Measurements from ENCODE around the gene BBS12. TPM values are rescaled to one million over a fixed set of nuclear protein-coding genes. Genes with fewer than 3 reads are reported as not detected.

The BBS12 gene
- total RNA-seq, 1 donor from 2014 or later, result 4.5 TPM

- no peak overlapping the region for H3K4me3 Mint-ChIP-seq
- no peaks in the 10 kb centered on the region for H3K9me3 Mint-ChIP-seq
- H3K27ac Mint-ChIP-seq, result no peak overlapping the region
- no peaks in the 10 kb centered on the region for H3K27me3 Mint-ChIP-seq
- TF ChIP-seq CTCF (conservative IDR thresholded peaks at IDR 0.05), result no peak
- no peaks in the 10 kb centered on the region for H3K4me1 Mint-ChIP-seq (ENCODE audit: unreplicated experiment)
- no peaks in the 10 kb centered on the region for H3K36me3 Mint-ChIP-seq
- DNase-seq (ENCODE audit: extremely low spot score, unreplicated experiment), result no peak
These were observed 25.0 kb upstream of the BBS12 start for GRCh38 chr4:122707497-122707896.

GRCh38 chr4:122709236-122709635, 23.3 kb upstream of the BBS12 start:
- no peaks in the 10 kb centered on the region for H3K4me1 Mint-ChIP-seq (ENCODE audit: unreplicated experiment)
- TF ChIP-seq CTCF (conservative IDR thresholded peaks at IDR 0.05), result no peak
- no peak overlapping the region for H3K4me3 Mint-ChIP-seq
- no peak overlapping the region for H3K27ac Mint-ChIP-seq
- H3K27me3 Mint-ChIP-seq, result no peaks in the 10 kb centered on the region
- H3K9me3 Mint-ChIP-seq, result no peaks in the 10 kb centered on the region
- DNase-seq (ENCODE audit: extremely low spot score, unreplicated experiment), result no peak
- H3K36me3 Mint-ChIP-seq, result no peaks in the 10 kb centered on the region

- Mint-ChIP-seq H3K36me3 (no peaks in the 10 kb centered on the region), H3K27ac (no peak overlapping the region), H3K4me3 (no peak overlapping the region), H3K4me1 (ENCODE audit: unreplicated experiment) (no peaks in the 10 kb centered on the region), H3K27me3 (no peaks in the 10 kb centered on the region), H3K9me3 (no peaks in the 10 kb centered on the region)
- DNase-seq (ENCODE audit: extremely low spot score, unreplicated experiment), result no peak
- TF ChIP-seq CTCF (conservative IDR thresholded peaks at IDR 0.05), result no peak
These were observed 21.8 kb upstream of the BBS12 start for GRCh38 chr4:122710434-122711308.

- H3K36me3 Mint-ChIP-seq, result no peaks in the 10 kb centered on the region
- no peak overlapping the region for H3K27ac Mint-ChIP-seq
- no peak for TF ChIP-seq CTCF (conservative IDR thresholded peaks at IDR 0.05)
- H3K27me3 Mint-ChIP-seq, result no peaks in the 10 kb centered on the region
- no peak overlapping the region for H3K4me3 Mint-ChIP-seq
- H3K9me3 Mint-ChIP-seq, result no peaks in the 10 kb centered on the region
- H3K4me1 Mint-ChIP-seq (ENCODE audit: unreplicated experiment), result no peaks in the 10 kb centered on the region
- no peak for DNase-seq (ENCODE audit: extremely low spot score, unreplicated experiment)
These were observed 20.6 kb upstream of the BBS12 start for GRCh38 chr4:122711919-122712318.

GRCh38 chr4:122712782-122713181, 19.7 kb upstream of the BBS12 start:
- Mint-ChIP-seq H3K9me3 (no peaks in the 10 kb centered on the region), H3K27ac (no peak overlapping the region), H3K36me3 (no peaks in the 10 kb centered on the region), H3K27me3 (no peaks in the 10 kb centered on the region), H3K4me3 (no peak overlapping the region), H3K4me1 (ENCODE audit: unreplicated experiment) (no peaks in the 10 kb centered on the region)
- DNase-seq (ENCODE audit: extremely low spot score, unreplicated experiment), result no peak
- no peak for TF ChIP-seq CTCF (conservative IDR thresholded peaks at IDR 0.05)

Measured in type B pancreatic cell (in vitro differentiated cells).